Neural cell (in vitro differentiated cells): ENCODE measurements around the gene FGA. TPM values are rescaled to one million over a fixed set of nuclear protein-coding genes. Genes with fewer than 3 reads are reported as not detected.

Source experiments
- H2AFZ ChIP-seq: fragments of 200-600, 300-800 bp; sonication (generic), shearing (Covaris generic); 2 replicates; pipeline ENCODE4 v1.6.0; 2014; ENCODE audit warnings: low read depth, mild to moderate bottlenecking, antibody characterized with exemption, low read length, moderate library complexity
- H3F3A ChIP-seq: fragments of 200-600 bp; shearing (Covaris generic); 2 replicates; pipeline ENCODE4 v1.6.1; 2016; ENCODE audit warnings: mild to moderate bottlenecking, moderate library complexity, mixed read lengths, antibody characterized with exemption, low read length; ENCODE audit not compliant: insufficient read depth, poor library complexity, severe bottlenecking
- H3K27ac ChIP-seq: fragments of 200-600, 300-800 bp; sonication (generic), shearing (Covaris generic); 2 replicates; pipeline ENCODE4 v1.5.1; 2014; ENCODE audit warnings: mild to moderate bottlenecking, low read length, moderate library complexity
- H3K27me3 ChIP-seq: fragments of 300-800, 200-600 bp; sonication (generic), shearing (Covaris generic); 2 replicates; pipeline ENCODE4 v1.6.0; 2014; ENCODE audit warnings: mild to moderate bottlenecking, low read depth, low read length, moderate library complexity; ENCODE audit not compliant: insufficient read depth
- H3K36me3 ChIP-seq: fragments of 300-800, 200-600 bp; sonication (generic), shearing (Covaris generic); 2 replicates; pipeline ENCODE4 v1.5.1; 2014; ENCODE audit warnings: mild to moderate bottlenecking, antibody characterized with exemption, low read length, moderate library complexity; ENCODE audit not compliant: insufficient read depth
- H3K4me2 ChIP-seq: fragments of 300-800, 200-600 bp; sonication (generic), shearing (Covaris generic); 2 replicates; pipeline ENCODE4 v1.6.0; 2014; ENCODE audit warnings: mild to moderate bottlenecking, low read length
- H3K4me3 ChIP-seq: fragments of 300-800, 200-600 bp; sonication (generic), shearing (Covaris generic); 2 replicates; pipeline ENCODE4 v1.5.1; 2014; ENCODE audit warnings: mild to moderate bottlenecking, low read length, moderate library complexity
- H3K79me2 ChIP-seq: fragments of 200-600 bp; shearing (Covaris generic); replicated peaks from 2 replicates; pipeline ENCODE4 v1.6.0; 2014; ENCODE audit warnings: mild to moderate bottlenecking, low read length, moderate library complexity; ENCODE audit not compliant: insufficient read depth
- H3K9ac ChIP-seq: fragments of 300-800, 200-600 bp; sonication (generic), shearing (Covaris generic); 2 replicates; pipeline ENCODE4 v1.6.1; 2016; ENCODE audit warnings: mild to moderate bottlenecking, low read length, mixed read lengths
- H3K9me2 ChIP-seq: fragments of 200-600 bp; shearing (Covaris generic); 2 replicates; pipeline ENCODE4 v1.6.1; 2016; ENCODE audit warnings: mild to moderate bottlenecking, low read length, mixed read lengths; ENCODE audit not compliant: insufficient read depth
- H3K9me3 ChIP-seq: fragments of 200-600, 300-800 bp; sonication (generic), shearing (Covaris generic); 2 replicates; pipeline ENCODE4 v1.6.1; 2016; ENCODE audit warnings: mild to moderate bottlenecking, mixed run types, low read length, moderate library complexity, mixed read lengths
- H4K20me1 ChIP-seq: fragments of 200-600 bp; shearing (Covaris generic); 2 replicates; pipeline ENCODE4 v1.6.1; 2016; ENCODE audit warnings: mild to moderate bottlenecking, mixed run types; ENCODE audit not compliant: insufficient read depth
- CTCF ChIP-seq: fragments of 450-650 bp; IDR thresholded peaks from 2 replicates; pipeline ENCODE4 v1.5.1; 2014; ENCODE audit warnings: antibody characterized with exemption, mild to moderate bottlenecking, moderate library complexity; ENCODE audit not compliant: poor library complexity, severe bottlenecking
- EP300 ChIP-seq: fragments of 450-650 bp; conservative IDR thresholded peaks from 2 replicates; pipeline ENCODE4 v1.6.1; 2014; ENCODE audit warnings: antibody characterized with exemption, mild to moderate bottlenecking, moderate library complexity; ENCODE audit not compliant: poor library complexity, severe bottlenecking
- EZH2 ChIP-seq: fragments of 200-600, 300-800 bp; shearing (Covaris generic), sonication (generic); IDR thresholded peaks from 2 replicates; pipeline ENCODE4 v1.6.1; 2014; ENCODE audit warnings: antibody characterized with exemption, low read length, borderline replicate concordance, mild to moderate bottlenecking; ENCODE audit not compliant: insufficient read depth, poor library complexity, severe bottlenecking
- MXI1 ChIP-seq: fragments of 450-650 bp; conservative IDR thresholded peaks from 2 replicates; pipeline ENCODE4 v1.6.1; 2014; ENCODE audit warnings: antibody characterized with exemption, mild to moderate bottlenecking; ENCODE audit not compliant: poor library complexity, severe bottlenecking
- POLR2AphosphoS5 ChIP-seq: IDR thresholded peaks from 2 replicates; pipeline ENCODE4 v1.6.1; 2012
- RAD21 ChIP-seq: fragments of 450-650 bp; conservative IDR thresholded peaks from 2 replicates; pipeline ENCODE4 v1.6.1; 2014; ENCODE audit warnings: antibody characterized with exemption, mild to moderate bottlenecking, moderate library complexity
- SMC3 ChIP-seq: fragments of 450-650 bp; conservative IDR thresholded peaks from 2 replicates; pipeline ENCODE4 v1.6.1; 2014; ENCODE audit warnings: antibody characterized with exemption, mild to moderate bottlenecking, moderate library complexity; ENCODE audit not compliant: poor library complexity
- TAF1 ChIP-seq: IDR thresholded peaks from 2 replicates; pipeline ENCODE4 v1.6.1; 2012; ENCODE audit warnings: low read depth
- polyA plus RNA-seq: library from polyadenylated mRNA; depleted of rRNA; stranded (reverse); fragments of >200 nt; gene quantifications from 2 replicates; pipeline ENCODE4 v1.2.3, GENCODE V29; 2014
- TF ChIP-seq, protein P1 (sequence below): IDR thresholded peaks from 2 replicates; pipeline ENCODE4 v1.6.1; 2012; ENCODE audit warnings: borderline replicate concordance

FGA gene
- polyA plus RNA-seq, 1 donor from 2014 or later, result not detected

- Histone ChIP-seq H3K9me3 (no peaks in the 10 kb centered on the region), H3K27me3 (no peaks in the 10 kb centered on the region), H3K4me2 (no peak overlapping the region), H3K9ac (no peak overlapping the region), H3K36me3 (no peaks in the 10 kb centered on the region), H2AFZ (no peak overlapping the region), H3K27ac (no peak overlapping the region), H3K79me2 (no peaks in the 10 kb centered on the region), H3F3A (no peaks in the 10 kb centered on the region), H3K9me2 (no peaks in the 10 kb centered on the region), H3K4me3 (no peak overlapping the region), H4K20me1 (no peaks in the 10 kb centered on the region)
- TF ChIP-seq TAF1, result no peak
- no peak for TF ChIP-seq POLR2AphosphoS5
- no peak for TF ChIP-seq EZH2
- no peak for TF ChIP-seq RAD21
- no peak for TF ChIP-seq MXI1
- TF ChIP-seq, protein P1, sequence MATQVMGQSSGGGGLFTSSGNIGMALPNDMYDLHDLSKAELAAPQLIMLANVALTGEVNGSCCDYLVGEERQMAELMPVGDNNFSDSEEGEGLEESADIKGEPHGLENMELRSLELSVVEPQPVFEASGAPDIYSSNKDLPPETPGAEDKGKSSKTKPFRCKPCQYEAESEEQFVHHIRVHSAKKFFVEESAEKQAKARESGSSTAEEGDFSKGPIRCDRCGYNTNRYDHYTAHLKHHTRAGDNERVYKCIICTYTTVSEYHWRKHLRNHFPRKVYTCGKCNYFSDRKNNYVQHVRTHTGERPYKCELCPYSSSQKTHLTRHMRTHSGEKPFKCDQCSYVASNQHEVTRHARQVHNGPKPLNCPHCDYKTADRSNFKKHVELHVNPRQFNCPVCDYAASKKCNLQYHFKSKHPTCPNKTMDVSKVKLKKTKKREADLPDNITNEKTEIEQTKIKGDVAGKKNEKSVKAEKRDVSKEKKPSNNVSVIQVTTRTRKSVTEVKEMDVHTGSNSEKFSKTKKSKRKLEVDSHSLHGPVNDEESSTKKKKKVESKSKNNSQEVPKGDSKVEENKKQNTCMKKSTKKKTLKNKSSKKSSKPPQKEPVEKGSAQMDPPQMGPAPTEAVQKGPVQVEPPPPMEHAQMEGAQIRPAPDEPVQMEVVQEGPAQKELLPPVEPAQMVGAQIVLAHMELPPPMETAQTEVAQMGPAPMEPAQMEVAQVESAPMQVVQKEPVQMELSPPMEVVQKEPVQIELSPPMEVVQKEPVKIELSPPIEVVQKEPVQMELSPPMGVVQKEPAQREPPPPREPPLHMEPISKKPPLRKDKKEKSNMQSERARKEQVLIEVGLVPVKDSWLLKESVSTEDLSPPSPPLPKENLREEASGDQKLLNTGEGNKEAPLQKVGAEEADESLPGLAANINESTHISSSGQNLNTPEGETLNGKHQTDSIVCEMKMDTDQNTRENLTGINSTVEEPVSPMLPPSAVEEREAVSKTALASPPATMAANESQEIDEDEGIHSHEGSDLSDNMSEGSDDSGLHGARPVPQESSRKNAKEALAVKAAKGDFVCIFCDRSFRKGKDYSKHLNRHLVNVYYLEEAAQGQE, result no peak
- no peak for TF ChIP-seq CTCF
- TF ChIP-seq EP300, result no peak
- TF ChIP-seq SMC3, result no peak
Observed at GRCh38 chr4:154574311-154574710, 16.2 kb downstream of the FGA start.

DNA sequence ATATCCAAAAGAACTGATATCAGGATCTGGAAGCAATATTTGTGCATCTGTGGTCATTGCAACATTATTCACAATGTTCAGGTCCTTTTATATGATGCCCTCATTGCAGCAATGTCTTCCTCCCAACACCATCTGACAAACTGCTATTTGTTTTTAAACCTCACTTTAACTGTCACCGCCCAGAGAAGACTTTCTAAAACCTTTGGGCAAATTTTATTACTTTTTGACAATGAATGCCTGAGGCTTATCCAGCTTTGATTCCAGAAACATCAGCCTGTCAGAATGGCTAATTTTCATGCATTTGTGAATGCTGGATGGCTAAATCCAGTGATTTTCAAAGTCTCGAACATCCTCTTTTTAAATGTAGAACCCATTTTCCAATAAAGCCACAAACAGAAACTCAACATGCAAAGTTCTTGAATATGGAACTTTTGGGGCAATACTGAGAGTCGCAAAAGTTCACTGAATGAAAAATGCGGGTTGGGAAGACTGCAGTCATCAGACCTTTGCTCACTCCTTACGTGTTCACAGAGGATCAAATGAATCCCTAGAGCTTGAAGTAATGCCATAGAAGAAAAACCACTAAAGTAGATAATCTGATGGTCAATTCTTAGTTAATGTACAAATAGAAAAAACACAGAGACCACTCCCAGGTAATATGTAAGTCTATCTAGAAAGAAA, 17.2 kb downstream of the FGA start:
- H2AFZ ChIP-seq, result no peak overlapping the region

More for the DNA sequence above, 17.2 kb downstream of the FGA start:
- H3K79me2 ChIP-seq, result no peaks in the 10 kb centered on the region
- H3K9me3 ChIP-seq, result no peaks in the 10 kb centered on the region
- H3K4me2 ChIP-seq, result no peak overlapping the region
- H3K27ac ChIP-seq, result no peak overlapping the region
- TF ChIP-seq, protein P1, result no peak
- TF ChIP-seq EZH2 (no peak), MXI1 (no peak), RAD21 (no peak), POLR2AphosphoS5 (no peak), TAF1 (no peak), CTCF (no peak)
- no peaks in the 10 kb centered on the region for H3K9me2 ChIP-seq
- no peak overlapping the region for H3K9ac ChIP-seq
- no peaks in the 10 kb centered on the region for H3K27me3 ChIP-seq
- H3K36me3 ChIP-seq, result no peaks in the 10 kb centered on the region
- H3K4me3 ChIP-seq, result no peak overlapping the region
- no peaks in the 10 kb centered on the region for H3F3A ChIP-seq
- H4K20me1 ChIP-seq, result no peaks in the 10 kb centered on the region
